HG03108 (cell line): ENCODE results near the gene ALK.

Experiments
- ATAC-seq: cut with Tn5 transposase; IDR thresholded peaks from one replicate; pipeline ENCODE4 v1.9.1; 2021; ENCODE audit warnings: moderate library complexity; ENCODE audit not compliant: unreplicated experiment

Gene ALK

DNA sequence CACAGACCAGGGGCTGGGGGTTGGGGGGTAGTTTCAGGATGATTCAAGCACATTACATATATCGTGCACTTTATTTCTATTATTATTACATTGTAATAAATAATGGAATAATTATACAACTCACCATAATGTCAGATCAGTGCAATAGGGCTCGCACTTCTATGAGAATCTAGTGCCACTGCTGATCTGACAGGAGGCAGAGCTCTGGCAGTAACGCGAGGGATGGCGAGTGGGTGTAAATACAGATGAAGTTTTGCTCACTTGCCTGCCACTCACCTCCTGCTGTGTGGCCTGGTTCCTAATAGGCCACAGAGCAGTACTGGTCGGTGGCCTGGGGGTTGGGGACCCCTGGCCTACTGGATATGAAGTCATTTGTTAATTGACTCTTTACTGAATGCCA lies 615.6 kb downstream of the ALK start:
- ATAC-seq, result no peak

DNA sequence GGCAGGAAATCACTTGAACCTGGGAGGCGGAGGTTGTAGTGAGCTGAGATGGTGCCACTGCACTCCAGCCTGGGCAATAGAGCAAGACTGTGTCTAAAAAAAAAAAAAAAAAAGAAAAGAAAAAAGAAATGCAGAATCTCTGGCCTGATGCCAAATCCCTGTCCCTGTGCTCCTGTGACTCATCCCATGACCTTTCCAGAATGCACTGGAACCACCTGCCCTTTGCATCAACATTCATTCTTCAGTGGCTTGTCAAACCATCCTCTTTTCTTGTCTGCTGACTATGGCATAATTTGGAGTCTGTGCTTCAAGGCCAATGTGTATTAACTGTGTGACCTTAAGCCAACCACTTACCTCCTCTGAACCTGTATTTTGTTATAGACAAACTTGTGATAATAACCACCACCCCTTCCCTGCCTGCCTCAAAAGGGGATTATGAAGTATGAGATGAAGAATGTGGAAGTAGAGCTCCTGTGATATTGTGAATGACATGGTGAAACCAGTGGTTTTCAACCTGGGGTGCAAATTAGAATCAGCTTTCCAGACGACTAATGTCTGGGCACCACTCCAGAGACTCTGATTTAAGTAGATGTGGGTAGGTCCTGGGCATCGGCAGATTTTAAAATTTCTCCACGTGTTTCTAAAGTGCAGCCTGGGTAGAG lies 616.9 kb downstream of the ALK start:
- no peak for ATAC-seq

DNA sequence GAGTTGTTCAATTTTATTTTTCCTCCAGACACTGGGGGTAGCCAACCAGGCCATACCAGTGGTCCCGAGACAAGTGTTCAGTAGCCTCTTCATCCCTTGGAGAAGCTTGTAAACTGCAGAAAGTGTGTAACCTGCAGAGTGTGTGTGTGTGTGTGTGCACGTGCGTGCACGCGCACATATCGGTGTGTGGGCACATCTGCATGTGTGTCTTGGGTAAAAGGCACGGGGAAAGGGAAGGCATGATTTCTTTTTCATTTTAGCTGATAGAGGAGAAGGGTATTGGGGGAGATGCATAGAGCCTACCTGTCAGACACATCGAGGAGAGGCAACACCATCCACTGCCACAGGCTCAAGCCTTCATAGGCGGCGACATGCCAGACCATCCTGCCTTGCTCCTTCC lies 624.8 kb downstream of the ALK start:
- no peak for ATAC-seq

DNA sequence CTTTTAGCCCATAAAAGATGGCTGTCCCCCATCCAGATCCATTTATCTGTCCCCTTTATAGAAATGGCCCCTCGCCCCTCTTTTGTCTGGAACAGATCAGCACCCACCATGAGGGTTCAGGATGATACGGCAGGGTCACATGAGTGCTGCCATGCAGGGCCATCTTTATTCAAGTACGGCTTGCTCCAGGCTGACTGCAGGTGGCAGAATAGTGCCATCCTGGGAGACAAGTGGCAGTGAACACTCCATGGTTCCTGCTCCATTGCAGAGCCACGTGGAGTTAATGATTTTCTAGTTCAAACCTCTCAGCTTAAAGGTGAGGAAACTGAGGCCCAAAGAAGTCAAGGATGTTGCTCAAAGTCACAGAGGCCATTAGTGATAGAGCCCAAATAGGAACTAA lies 625.5 kb downstream of the ALK start:
- no peak for ATAC-seq

- ATAC-seq, result no peak
These were observed 627.5 kb downstream of the ALK start for GRCh38 chr2:29293830-29294438.

DNA sequence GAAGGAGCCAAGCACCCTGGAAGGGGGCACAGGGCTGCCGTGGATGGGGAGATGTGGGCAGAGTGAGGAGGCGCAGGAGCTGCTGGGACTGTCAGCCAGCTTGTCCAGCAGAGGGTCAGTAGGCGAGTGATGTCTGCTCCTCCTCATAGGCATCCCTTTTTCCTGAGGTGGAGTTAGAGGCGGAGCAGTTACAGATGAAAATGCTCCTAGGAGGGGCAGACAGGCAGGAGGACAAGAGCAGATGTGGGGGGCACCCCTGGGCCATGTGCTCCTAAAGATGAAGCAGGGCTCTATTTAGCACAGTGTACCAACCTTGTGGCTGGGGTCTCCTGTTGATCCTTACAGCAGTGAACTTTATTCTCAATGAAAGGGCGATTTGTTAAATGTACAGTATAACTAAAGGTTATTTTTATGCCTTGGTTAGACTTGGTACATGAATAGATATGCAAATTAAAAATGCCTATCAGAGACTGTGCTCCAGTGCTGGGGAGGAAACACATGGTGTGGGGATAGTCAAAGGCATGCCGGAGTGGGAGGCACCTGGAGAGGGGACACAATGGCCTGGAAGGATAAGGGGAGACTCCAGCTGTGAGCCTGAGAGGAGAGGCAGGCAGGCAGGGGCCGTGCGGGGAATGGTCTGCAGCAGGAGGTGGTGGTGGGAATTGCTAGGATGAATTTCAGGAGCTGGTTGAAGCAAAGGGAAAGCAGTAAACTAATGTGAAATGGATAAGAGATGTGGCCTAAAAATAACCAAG lies 630.9 kb downstream of the ALK start:
- ATAC-seq, result no peak

DNA sequence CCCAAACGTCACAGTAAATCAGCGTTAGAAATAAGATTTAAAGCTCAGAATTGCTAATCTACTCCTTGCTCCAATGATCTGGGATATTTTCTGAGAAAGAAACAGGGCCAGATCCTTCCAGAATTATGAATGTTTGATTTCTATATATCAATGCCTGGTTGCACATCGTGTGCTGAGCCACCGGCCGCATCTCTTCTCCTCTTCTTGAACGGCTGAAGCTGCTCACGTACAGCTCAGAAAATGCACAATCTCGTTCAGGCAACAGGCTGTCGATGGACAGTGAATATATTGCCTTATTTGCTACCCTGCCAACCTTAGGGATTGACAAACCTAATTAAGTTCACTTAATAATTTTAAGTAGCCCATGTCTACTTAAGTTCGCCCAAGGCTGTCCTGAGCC lies 636.7 kb downstream of the ALK start:
- ATAC-seq, result no peak

- no peak for ATAC-seq
These were observed 639.5 kb downstream of the ALK start for GRCh38 chr2:29281916-29282247.

GRCh38 chr2:29281086-29281915 lies 640.1 kb downstream of the ALK start:
- no peak for ATAC-seq

DNA sequence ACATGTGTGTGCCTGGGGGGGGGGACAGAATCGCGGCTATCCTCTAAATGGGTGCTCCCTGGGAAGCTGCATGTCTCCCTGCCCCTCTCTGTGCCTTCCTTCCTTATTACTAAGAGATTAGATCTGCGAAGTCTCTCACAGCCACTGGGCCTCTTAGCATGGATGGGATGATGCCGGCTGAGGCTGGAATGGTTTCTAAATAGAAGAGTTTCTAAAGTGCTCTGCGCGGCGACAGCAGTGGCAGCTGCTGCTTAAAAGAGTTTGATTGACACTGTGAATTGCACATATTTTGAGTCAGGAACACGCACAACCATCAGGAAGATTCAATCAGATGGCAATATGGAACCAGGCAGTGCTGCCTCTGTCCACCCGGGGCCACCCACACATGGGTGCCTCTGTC lies 642.4 kb downstream of the ALK start:
- no peak for ATAC-seq

- no peak for ATAC-seq
These were observed 645.2 kb downstream of the ALK start for GRCh38 chr2:29276151-29276550.

DNA sequence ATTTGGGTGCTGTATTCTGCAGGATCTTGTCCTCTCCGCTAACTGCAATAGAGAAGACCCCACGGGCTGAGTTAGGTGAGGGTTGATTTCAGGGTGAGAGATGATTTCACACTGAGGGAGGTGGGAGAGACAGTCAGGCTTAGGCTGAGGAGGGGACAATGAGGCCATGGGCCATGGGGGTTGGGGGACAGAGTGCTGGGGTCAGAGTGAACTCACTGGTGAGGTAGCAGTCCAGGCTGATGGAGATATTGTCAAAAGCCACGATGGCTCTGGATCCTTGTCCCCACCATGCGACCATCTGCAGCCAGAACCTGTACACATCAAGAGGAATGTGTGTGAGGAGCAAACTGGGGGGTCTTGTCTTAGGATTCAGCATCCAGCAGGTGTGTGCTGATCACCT lies 646.2 kb downstream of the ALK start:
- no peak for ATAC-seq

- no peak for ATAC-seq
These were observed 647.4 kb downstream of the ALK start for GRCh38 chr2:29273685-29274611.

GRCh38 chr2:29273004-29273684 lies 648.2 kb downstream of the ALK start:
- no peak for ATAC-seq

DNA sequence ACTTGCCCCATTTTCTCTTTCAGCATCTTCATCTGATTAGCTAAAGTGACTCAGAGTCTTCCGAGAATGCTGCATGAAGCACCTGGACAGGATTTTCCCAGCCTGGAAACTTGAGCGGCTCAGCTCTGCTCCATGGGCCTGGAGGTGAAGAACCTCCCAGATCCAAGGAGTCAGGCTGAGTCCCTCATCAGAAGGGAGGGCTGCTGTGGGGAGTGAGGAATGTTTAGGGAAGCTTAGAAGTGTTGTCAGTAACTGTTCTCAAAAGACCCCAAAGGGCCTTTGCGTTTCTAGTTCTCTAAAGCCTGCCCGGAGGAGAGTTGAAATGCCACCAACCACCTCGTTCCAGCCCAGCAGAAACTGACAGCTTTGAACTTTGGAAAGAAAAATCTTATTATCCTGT lies 649.1 kb downstream of the ALK start:
- ATAC-seq, result no peak

- ATAC-seq, result no peak
These were observed 650.7 kb downstream of the ALK start for GRCh38 chr2:29270701-29271121.

- ATAC-seq, result no peak
These were observed 651.6 kb downstream of the ALK start for GRCh38 chr2:29269765-29270109.

DNA sequence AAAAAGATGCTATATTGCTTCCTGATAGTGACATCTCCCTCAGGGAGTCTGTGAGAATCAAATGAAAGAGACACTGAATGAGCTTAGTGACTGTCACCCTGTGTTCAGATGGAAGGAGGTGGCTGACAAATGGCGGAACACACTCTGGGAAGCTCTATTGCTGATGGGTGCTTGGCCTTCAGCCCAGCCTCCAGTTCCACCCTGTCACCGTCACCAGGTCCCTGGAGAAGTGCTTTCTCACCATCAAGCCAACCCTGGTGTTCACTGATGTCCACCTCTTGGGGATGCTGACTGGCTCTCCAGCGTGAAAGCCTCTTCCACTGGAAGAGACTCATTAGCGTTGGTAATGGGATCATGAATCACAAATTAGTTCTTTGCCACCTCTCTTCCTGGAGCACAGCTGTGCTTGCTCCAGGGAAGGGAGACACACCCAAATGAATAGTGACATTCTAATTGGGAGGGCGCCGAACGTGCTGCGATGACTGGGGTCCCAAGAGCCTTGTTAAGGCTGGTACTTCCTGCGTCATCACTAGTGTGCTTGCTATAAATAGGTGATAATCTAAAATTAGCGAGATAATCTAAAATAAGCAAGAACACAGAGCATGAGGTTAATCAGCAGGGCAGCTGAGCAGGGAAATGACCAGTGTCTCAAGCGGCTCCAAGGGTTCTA lies 652.2 kb downstream of the ALK start:
- ATAC-seq, result no peak

GRCh38 chr2:29267720-29268119 lies 653.7 kb downstream of the ALK start:
- ATAC-seq, result no peak
